Astrocyte of the spinal cord (primary cell): ENCODE results near the gene HOXA11.

Experiments
- DNase-seq: peaks from one replicate; pipeline ENCODE4 v3.0.0; 2011; ENCODE audit warnings: low read depth, low spot score
- H3K4me3 ChIP-seq: 2 replicates; pipeline ENCODE4 v1.5.1; 2011; ENCODE audit warnings: low read depth, mild to moderate bottlenecking, low read length, moderate library complexity
- in situ Hi-C: cut with HindIII; loops from 2 replicates; pipeline ENCODE4 v1.10.0; 2017; ENCODE audit warnings: low sequenced_read_pairs
- TF ChIP-seq, protein P1 (sequence below): IDR thresholded peaks from 2 replicates; pipeline ENCODE4 v1.5.1; 2012; ENCODE audit warnings: low read depth, mild to moderate bottlenecking, low read length, inconsistent platforms

HOXA11 gene

DNA sequence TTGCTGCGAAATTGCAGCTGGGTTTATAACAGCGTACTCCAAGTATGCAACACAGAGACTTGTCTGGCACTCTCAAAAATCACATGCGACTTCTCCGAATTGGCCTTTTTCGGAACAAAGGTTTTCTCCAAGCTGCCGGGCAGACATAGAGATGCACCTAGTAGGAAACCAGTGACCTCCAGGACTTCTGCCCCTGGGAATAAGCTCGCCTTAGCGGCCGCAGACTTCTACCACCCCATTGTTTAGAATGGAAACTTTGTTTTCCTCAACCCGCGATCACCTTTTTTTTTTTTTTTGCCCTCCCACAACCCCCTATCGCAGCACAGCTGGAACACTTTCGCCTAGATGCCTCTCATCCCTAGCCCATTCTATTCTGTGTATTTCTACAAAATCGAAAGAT lies 6.0 kb downstream of the HOXA11 start:
- no peak overlapping the region for H3K4me3 ChIP-seq
- TF ChIP-seq, protein P1, sequence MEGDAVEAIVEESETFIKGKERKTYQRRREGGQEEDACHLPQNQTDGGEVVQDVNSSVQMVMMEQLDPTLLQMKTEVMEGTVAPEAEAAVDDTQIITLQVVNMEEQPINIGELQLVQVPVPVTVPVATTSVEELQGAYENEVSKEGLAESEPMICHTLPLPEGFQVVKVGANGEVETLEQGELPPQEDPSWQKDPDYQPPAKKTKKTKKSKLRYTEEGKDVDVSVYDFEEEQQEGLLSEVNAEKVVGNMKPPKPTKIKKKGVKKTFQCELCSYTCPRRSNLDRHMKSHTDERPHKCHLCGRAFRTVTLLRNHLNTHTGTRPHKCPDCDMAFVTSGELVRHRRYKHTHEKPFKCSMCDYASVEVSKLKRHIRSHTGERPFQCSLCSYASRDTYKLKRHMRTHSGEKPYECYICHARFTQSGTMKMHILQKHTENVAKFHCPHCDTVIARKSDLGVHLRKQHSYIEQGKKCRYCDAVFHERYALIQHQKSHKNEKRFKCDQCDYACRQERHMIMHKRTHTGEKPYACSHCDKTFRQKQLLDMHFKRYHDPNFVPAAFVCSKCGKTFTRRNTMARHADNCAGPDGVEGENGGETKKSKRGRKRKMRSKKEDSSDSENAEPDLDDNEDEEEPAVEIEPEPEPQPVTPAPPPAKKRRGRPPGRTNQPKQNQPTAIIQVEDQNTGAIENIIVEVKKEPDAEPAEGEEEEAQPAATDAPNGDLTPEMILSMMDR: no peak
- in situ Hi-C loops: no loop called here
- no peak for DNase-seq

DNA sequence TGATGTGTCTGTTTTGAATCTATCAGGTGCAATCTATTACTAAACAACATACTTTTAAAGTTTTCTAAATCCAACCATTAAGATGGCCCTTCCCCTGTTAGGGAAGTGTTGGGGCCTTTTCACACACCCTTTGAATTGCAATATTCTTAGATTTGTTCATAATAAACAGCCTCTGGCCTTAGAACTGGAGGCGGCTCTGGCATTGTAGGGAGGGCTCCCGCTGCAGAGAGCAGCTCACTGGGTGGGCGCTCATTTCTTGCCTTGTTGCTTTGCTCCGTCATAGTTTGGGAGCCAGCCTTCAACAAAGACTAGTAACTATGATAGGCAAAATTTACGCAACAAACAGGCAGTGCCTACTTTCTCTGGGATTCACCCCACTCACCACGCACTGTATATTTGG lies 6.7 kb downstream of the HOXA11 start:
- no peak for DNase-seq
- in situ Hi-C loops: no loop called here
- no peak overlapping the region for H3K4me3 ChIP-seq
- TF ChIP-seq, protein P1: no peak

DNA sequence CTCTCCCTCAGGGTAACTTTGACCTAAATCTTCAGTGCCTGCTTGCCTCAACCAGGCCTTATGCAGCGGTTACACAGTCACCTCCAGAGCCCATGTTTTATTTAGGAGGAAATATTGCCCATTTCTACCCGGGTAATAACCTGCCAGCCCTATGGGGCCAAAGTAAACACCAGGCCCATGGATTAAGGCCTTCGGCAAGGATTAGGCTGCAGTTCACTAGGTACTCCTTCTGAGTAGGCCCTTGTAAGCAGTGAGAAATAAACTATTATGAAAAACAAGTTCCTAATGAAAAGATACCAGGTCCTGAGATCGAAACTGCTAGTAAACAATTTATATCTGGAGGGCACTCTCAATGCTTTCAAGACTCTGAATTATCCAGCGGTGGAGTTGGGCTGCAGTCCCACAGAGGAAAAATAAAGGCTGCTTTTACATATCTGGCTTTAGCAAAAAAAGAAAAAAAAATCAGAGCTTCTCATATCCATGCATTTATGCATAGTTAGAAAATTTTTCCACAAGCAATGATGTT lies 7.2 kb downstream of the HOXA11 start:
- in situ Hi-C loops: no loop called here
- TF ChIP-seq, protein P1: no peak
- H3K4me3 ChIP-seq: no peak overlapping the region
- DNase-seq: no peak

DNA sequence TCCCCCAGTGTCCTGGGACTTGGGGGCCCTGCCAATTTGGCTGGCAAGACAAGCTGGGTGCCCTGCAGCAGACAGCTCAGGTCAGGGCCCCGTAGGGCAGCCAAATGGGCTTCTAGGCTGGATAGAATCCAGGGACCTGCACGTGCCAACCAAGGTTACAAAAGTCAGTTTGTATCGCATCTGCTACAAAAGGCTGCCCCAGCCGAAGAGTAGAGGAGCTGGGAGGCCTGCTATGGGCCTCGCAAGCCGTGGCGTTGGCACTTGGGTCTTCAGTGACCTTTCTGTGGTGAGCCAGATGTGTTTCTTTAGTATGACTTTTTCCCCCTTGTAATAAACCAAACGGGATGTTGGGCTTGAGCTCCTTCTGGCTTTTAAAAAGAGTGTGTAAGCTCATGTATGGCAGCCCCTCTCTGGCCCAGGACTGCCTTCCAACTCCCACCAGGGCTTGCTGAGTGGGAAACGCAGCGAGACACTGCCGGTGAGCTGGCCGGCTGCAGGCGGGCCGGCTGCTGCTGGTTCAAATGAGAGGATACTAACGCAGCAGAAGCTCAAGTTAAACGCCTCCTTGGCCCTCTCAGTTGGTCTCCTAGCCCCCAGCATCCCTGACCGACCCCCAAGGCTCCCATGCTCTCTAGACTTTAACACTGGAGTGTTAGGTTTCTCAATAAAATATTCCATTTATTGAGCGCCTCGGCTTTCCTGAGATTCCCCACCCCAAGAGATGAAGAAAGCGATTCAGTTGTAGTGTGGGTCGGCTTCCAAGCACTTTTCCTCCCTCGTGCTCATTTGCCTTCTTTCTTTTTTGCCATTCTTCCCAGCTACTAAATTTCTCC lies 7.9 kb downstream of the HOXA11 start:
- H3K4me3 ChIP-seq: no peak overlapping the region
- in situ Hi-C loops: no loop called here
- DNase-seq: no peak
- TF ChIP-seq, protein P1: no peak

DNA sequence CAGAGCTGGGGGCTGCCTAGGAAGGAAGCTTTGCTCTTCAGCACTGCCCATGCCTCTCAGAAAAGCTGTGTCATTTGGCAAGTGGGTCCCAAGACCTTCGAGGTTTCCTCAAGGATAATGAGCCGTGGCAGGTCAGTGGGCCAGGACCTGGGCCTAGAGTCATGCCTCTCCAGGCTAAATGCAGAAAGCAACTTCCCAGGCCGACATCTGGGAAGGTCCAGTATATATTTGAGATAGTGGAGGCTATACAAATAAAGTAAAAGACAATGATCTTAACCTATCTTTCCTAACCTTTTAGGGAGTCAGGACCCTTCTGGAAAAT lies 8.5 kb downstream of the HOXA11 start:
- H3K4me3 ChIP-seq: no peak overlapping the region

DNA sequence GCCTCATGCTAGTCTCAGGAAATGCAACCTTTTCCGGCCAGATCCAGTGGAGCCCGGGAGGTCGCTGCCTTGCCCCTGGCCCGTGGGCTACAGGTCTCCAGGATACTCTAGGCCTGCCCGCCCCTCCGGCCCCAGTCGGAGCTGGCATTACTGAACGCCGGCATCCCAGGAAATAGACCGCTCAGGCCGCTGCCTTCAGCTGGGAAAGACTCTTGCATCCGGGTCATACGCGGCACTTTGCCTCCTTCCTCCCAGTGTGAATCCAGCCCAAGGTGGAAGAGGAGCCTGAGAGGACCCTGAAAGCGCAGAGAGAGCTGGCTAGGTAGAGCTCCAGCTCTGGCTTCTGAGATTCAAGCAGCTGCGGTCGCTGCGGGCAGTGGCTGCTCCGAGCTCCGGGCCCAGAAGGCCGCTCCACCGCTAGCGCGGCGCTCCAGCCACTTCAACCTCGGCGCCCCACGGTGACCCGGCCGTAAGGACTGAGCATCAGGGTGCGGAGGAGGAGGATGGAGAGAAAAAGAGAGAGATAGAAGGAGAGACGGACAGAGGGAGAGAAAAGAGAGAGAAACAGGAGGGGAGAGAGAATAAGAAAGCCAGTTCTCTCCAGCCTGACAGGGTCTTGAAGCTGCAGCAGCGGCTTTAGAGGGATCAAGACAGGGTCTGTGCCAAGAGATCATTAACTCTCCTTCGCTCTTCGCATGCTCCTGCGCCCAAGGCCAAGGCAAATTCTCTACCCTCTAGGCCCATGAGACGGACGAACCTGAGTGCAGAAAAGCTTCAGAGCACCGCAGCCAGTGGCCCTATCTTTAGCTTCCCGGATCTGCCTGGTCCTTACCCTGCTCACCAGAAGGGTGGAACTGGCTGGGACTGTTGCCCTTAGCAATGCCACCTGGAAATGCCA lies 9.2 kb downstream of the HOXA11 start:
- DNase-seq: no peak
- in situ Hi-C loops: no loop called here
- H3K4me3 ChIP-seq: no peak overlapping the region
- TF ChIP-seq, protein P1: no peak

More for the DNA sequence above, 8.5 kb downstream of the HOXA11 start:
- TF ChIP-seq, protein P1: no peak
- in situ Hi-C loops: no loop called here
- no peak for DNase-seq
